Testis (tissue), 3 donors: ENCODE data around the gene NHSL2. TPM values are rescaled to one million over a fixed set of nuclear protein-coding genes. Genes with fewer than 3 reads are reported as not detected.

Experiments used
- DNase-seq: peaks from one replicate; pipeline ENCODE4 v3.0.0-alpha.2; 2019
- H3K27ac ChIP-seq, 2 donors: fragments of 200-600 bp; sonication (generic); one replicate each; pipeline ENCODE4 v1.5.1; 2019
- H3K27me3 ChIP-seq: fragments of 200-600 bp; sonication (generic); one replicate; pipeline ENCODE4 v1.5.1; 2019
- H3K36me3 ChIP-seq: fragments of 200-600 bp; sonication (generic); one replicate; pipeline ENCODE4 v1.5.1; 2017; ENCODE audit warnings: low read depth; ENCODE audit errors: missing control alignments
- H3K4me1 ChIP-seq: fragments of 200-600 bp; sonication (generic); one replicate; pipeline ENCODE4 v1.5.1; 2019
- H3K4me3 ChIP-seq, 2 donors: fragments of 200-600 bp; sonication (generic); one replicate each; pipeline ENCODE4 v1.5.1; 2017 to 2019
- H3K9me3 ChIP-seq: fragments of 200-600 bp; sonication (generic); one replicate; pipeline ENCODE4 v1.5.1; 2017
- CTCF ChIP-seq, 3 experiments: fragments of 450-650 bp in 2 of 3; fragments of 200-600 bp in 1 of 3; sonication (generic) in 1 of 3; IDR thresholded peaks; one replicate each; pipeline ENCODE4 v1.5.1; 2016 to 2019; ENCODE audit warnings: antibody characterized with exemption in 3 of 3, mild to moderate bottlenecking in 2 of 3, moderate library complexity in 1 of 3
- POLR2A ChIP-seq: fragments of 450-650 bp; IDR thresholded peaks from one replicate; pipeline ENCODE4 v1.6.1; 2017; ENCODE audit warnings: antibody characterized with exemption, mild to moderate bottlenecking, moderate library complexity
- WGBS, 2 donors: methylation state at CpG; one replicate each; pipeline ENCODE4 v1.1.5; 2018; 5-methylcytosine and 5-hydroxymethylcytosine counted together
- intact Hi-C: fragments of 100-400 bp; cut with DNase I; formaldehyde crosslinking; loops from one replicate; pipeline ENCODE4 v1.15.1; 2023; ENCODE audit warnings: low total_unique reads
- polyA plus RNA-seq: library from polyadenylated mRNA; stranded (reverse); fragments of 350-450 nt; fragmentation: Illumina TruSeq; extraction: RNeasy Lipid Tissue Mini Kit (QIAGEN cat#74804); gene quantifications from one replicate; pipeline ENCODE4 v1.2.3, GENCODE V29; 2014; ENCODE audit warnings: low read depth, low replicate concordance; ENCODE audit not compliant: insufficient read depth
- total RNA-seq, 2 donors: library from RNA; depleted of rRNA; stranded (reverse); fragments of >200 nt; gene quantifications; one replicate each; pipeline ENCODE4 v1.2.3, GENCODE V29; 2016

Gene NHSL2
- total and polyA plus RNA-seq, 3 donors from 2014 or later: 9.5 to 33.1 (median 32.5) TPM

GRCh38 chrX:72101597-72102037 is 191.0 kb downstream of the NHSL2 start:
- H3K4me3 ChIP-seq: no peak overlapping the region
- DNase-seq: no peak

GRCh38 chrX:72102126-72102525 is 191.5 kb downstream of the NHSL2 start:
- no peak overlapping the region for H3K4me3 ChIP-seq
- TF ChIP-seq POLR2A (no peak), CTCF (IDR thresholded peaks at IDR 0.05) (no peak)
- H3K9me3 ChIP-seq: no peaks in the 10 kb centered on the region
- WGBS, 2 donors: 86 to 94% methylated on average over 2 of the region's 2 CpGs
- H3K27me3 ChIP-seq: no peaks in the 10 kb centered on the region
- H3K27ac ChIP-seq: no peak overlapping the region
- H3K36me3 ChIP-seq: no peaks in the 10 kb centered on the region
- no peaks in the 10 kb centered on the region for H3K4me1 ChIP-seq
- DNase-seq: no peak
- intact Hi-C loops: no loop called here

More at GRCh38 chrX:72101597-72102037, 191.0 kb downstream of the NHSL2 start:
- H3K9me3 ChIP-seq: no peaks in the 10 kb centered on the region
- intact Hi-C loops: no loop called here
- TF ChIP-seq POLR2A: no peak
- TF ChIP-seq CTCF (IDR thresholded peaks at IDR 0.05): no peak
- WGBS, 2 donors: 59 to 63% methylated on average over 2 to 4 of the region's 4 CpGs
- H3K27ac ChIP-seq: no peak overlapping the region
- H3K4me1 ChIP-seq: no peaks in the 10 kb centered on the region
- no peaks in the 10 kb centered on the region for H3K27me3 ChIP-seq
- H3K36me3 ChIP-seq: no peaks in the 10 kb centered on the region

GRCh38 chrX:72102760-72103159 is 192.1 kb downstream of the NHSL2 start:
- no peak for DNase-seq
- Histone ChIP-seq H3K27ac (no peak overlapping the region), H3K36me3 (no peaks in the 10 kb centered on the region), H3K9me3 (no peaks in the 10 kb centered on the region), H3K27me3 (no peaks in the 10 kb centered on the region), H3K4me3 (no peak overlapping the region), H3K4me1 (no peaks in the 10 kb centered on the region)
- 46 to 75% methylated on average over 4 of the region's 4 CpGs for WGBS, 2 donors
- TF ChIP-seq POLR2A: no peak
- no peak for TF ChIP-seq CTCF (IDR thresholded peaks at IDR 0.05)
- intact Hi-C loops: no loop called here

GRCh38 chrX:72105436-72105835 is 194.8 kb downstream of the NHSL2 start:
- intact Hi-C loops: no loop called here
- Histone ChIP-seq H3K27ac (no peak overlapping the region), H3K9me3 (no peaks in the 10 kb centered on the region), H3K27me3 (no peaks in the 10 kb centered on the region), H3K36me3 (no peaks in the 10 kb centered on the region), H3K4me1 (no peaks in the 10 kb centered on the region), H3K4me3 (no peak overlapping the region)
- WGBS, 2 donors: 82 to 89% methylated on average over 5 to 6 of the region's 6 CpGs
- TF ChIP-seq POLR2A: no peak
- no peak for TF ChIP-seq CTCF (IDR thresholded peaks at IDR 0.05)
- no peak for DNase-seq

- no peaks in the 10 kb centered on the region for H3K36me3 ChIP-seq
- intact Hi-C loops: no loop called here
- WGBS, 2 donors: 84 to 87% methylated on average over 4 to 6 of the region's 6 CpGs
- H3K9me3 ChIP-seq: no peaks in the 10 kb centered on the region
- H3K4me3 ChIP-seq: no peak overlapping the region
- DNase-seq: no peak
- H3K27ac ChIP-seq: no peak overlapping the region
- H3K27me3 ChIP-seq: no peaks in the 10 kb centered on the region
- TF ChIP-seq CTCF (IDR thresholded peaks at IDR 0.05) (no peak), POLR2A (no peak)
- H3K4me1 ChIP-seq: no peaks in the 10 kb centered on the region
These were observed 196.7 kb downstream of the NHSL2 start for GRCh38 chrX:72107320-72107719.
